ENCODE measurements around the gene PAPSS2. TPM values are rescaled to one million over a fixed set of nuclear protein-coding genes. Genes with fewer than 3 reads are reported as not detected.
"Not testable (repeated sequence)": the region's sequence is repeated elsewhere in the genome, so short reads cannot be mapped to it uniquely, and the experiment has no call there.

The PAPSS2 gene
- total RNA-seq: 0.07 and 0.17 TPM in 2 replicates

GRCh38 chr10:87659571-87660483 lies at the start of gene PAPSS2:
Gene PAPSS2 (plus strand): TSS chr10:87659878. CDS start chr10:87659982, 104 bp downstream.
- intact Hi-C loops (cut with micrococcal nuclease): loop anchor here (1.0 to 5.0 kb wide), 3 partner anchors 73 to 727 kb away; partner anchors contain the start of genes KLLN and PTEN

- intact Hi-C loops (cut with micrococcal nuclease): not testable (repeated sequence)
Measured at GRCh38 chr10:87611341-87611740, 48.3 kb upstream of the PAPSS2 start.

GRCh38 chr10:87612115-87612514 lies 47.6 kb upstream of the PAPSS2 start:
- intact Hi-C loops (cut with micrococcal nuclease): no loop called here

GRCh38 chr10:87613751-87614150 lies 45.9 kb upstream of the PAPSS2 start:
- intact Hi-C loops (cut with micrococcal nuclease): no loop called here

GRCh38 chr10:87615856-87616255 lies 43.8 kb upstream of the PAPSS2 start:
- intact Hi-C loops (cut with micrococcal nuclease): no loop called here

- intact Hi-C loops (cut with micrococcal nuclease): no loop called here
Measured at GRCh38 chr10:87617503-87617902, 42.2 kb upstream of the PAPSS2 start.

GRCh38 chr10:87618566-87619423 lies 40.9 kb upstream of the PAPSS2 start:
- intact Hi-C loops (cut with micrococcal nuclease): no loop called here

- intact Hi-C loops (cut with micrococcal nuclease): no loop called here
Measured at GRCh38 chr10:87619705-87620104, 40.0 kb upstream of the PAPSS2 start.

GRCh38 chr10:87621440-87621839 lies 38.2 kb upstream of the PAPSS2 start:
- intact Hi-C loops (cut with micrococcal nuclease): not testable (repeated sequence)

GRCh38 chr10:87622314-87623004 lies 37.2 kb upstream of the PAPSS2 start:
- intact Hi-C loops (cut with micrococcal nuclease): no loop called here

GRCh38 chr10:87623191-87623590 lies 36.5 kb upstream of the PAPSS2 start:
- intact Hi-C loops (cut with micrococcal nuclease): no loop called here

- intact Hi-C loops (cut with micrococcal nuclease): no loop called here
Measured at GRCh38 chr10:87625661-87626060, 34.0 kb upstream of the PAPSS2 start.

GRCh38 chr10:87626422-87626892 lies 33.2 kb upstream of the PAPSS2 start:
- intact Hi-C loops (cut with micrococcal nuclease): no loop called here

- intact Hi-C loops (cut with micrococcal nuclease): no loop called here
Measured at GRCh38 chr10:87630171-87630570, 29.5 kb upstream of the PAPSS2 start.

GRCh38 chr10:87632454-87632853 lies 27.2 kb upstream of the PAPSS2 start:
- intact Hi-C loops (cut with micrococcal nuclease): no loop called here

GRCh38 chr10:87634311-87634710 lies 25.4 kb upstream of the PAPSS2 start:
- intact Hi-C loops (cut with micrococcal nuclease): no loop called here

- intact Hi-C loops (cut with micrococcal nuclease): no loop called here
Measured at GRCh38 chr10:87635498-87636312, 24.0 kb upstream of the PAPSS2 start.

GRCh38 chr10:87636313-87636915 lies 23.3 kb upstream of the PAPSS2 start:
- intact Hi-C loops (cut with micrococcal nuclease): no loop called here

- intact Hi-C loops (cut with micrococcal nuclease): no loop called here
Measured at GRCh38 chr10:87639493-87639892, 20.2 kb upstream of the PAPSS2 start.

- intact Hi-C loops (cut with micrococcal nuclease): no loop called here
Measured at GRCh38 chr10:87640043-87640442, 19.6 kb upstream of the PAPSS2 start.

All from T-helper 1 cell treated with Interleukin-12 subunit alpha and Interleukin-12 subunit beta and Interleukin-4 antibody, amounts not matched to agents 30 ng/mL and 1 ng/mL, for 36 hours (primary cell).